Fibroblast of lung (primary cell): ENCODE data around the gene PER1. TPM values are rescaled to one million over a fixed set of nuclear protein-coding genes. Genes with fewer than 3 reads are reported as not detected.

Experiments used
- DNase-seq, 2 donors: peaks; one replicate each; pipeline versions ENCODE4 v3.0.0 to v3.0.0-alpha.2; 2010; ENCODE audit warnings: low read depth in 2 of 2
- H2AFZ ChIP-seq: 2 replicates; pipeline ENCODE4 v1.5.1; 2012; ENCODE audit warnings: low read length, control low read depth, inconsistent platforms
- H3K27ac ChIP-seq: 2 replicates; pipeline ENCODE4 v1.5.1; 2011; ENCODE audit warnings: low read length, control low read depth; ENCODE audit not compliant: insufficient read depth
- H3K27me3 ChIP-seq: 2 replicates; pipeline ENCODE4 v1.5.1; 2011; ENCODE audit warnings: mild to moderate bottlenecking, low read length; ENCODE audit not compliant: control insufficient read depth, insufficient read depth
- H3K36me3 ChIP-seq: 2 replicates; pipeline ENCODE4 v1.5.1; 2011; ENCODE audit warnings: low read length; ENCODE audit not compliant: control insufficient read depth, insufficient read depth
- H3K4me1 ChIP-seq: 2 replicates; pipeline ENCODE4 v1.5.1; 2011; ENCODE audit warnings: low read length; ENCODE audit not compliant: control insufficient read depth, insufficient read depth; ENCODE audit errors: extremely low read depth
- H3K4me2 ChIP-seq: 2 replicates; pipeline ENCODE4 v1.5.1; 2011; ENCODE audit warnings: low read length, control low read depth; ENCODE audit not compliant: insufficient read depth; ENCODE audit errors: extremely low read depth
- H3K4me3 ChIP-seq, 4 experiments: fragments of 200-600 bp in 1 of 4; sonication (generic) in 1 of 4; replicated peaks in 1 of 4; 2 replicates each; pipeline ENCODE4 v1.5.1; 2011 to 2016; ENCODE audit warnings: low read length in 4 of 4, low read depth in 3 of 4, mild to moderate bottlenecking in 3 of 4, control low read depth in 2 of 4, inconsistent platforms in 1 of 4, mixed read lengths in 1 of 4; ENCODE audit not compliant: insufficient read depth in 1 of 4; ENCODE audit errors: control extremely low read depth in 1 of 4
- H3K79me2 ChIP-seq: 2 replicates; pipeline ENCODE4 v1.5.1; 2012; ENCODE audit warnings: mild to moderate bottlenecking, low read length, inconsistent platforms; ENCODE audit not compliant: control insufficient read depth, insufficient read depth
- H3K9ac ChIP-seq: 2 replicates; pipeline ENCODE4 v1.5.1; 2011; ENCODE audit warnings: mild to moderate bottlenecking, low read length, control low read depth; ENCODE audit not compliant: insufficient read depth
- H3K9me3 ChIP-seq: 2 replicates; pipeline ENCODE4 v1.5.1; 2012; ENCODE audit warnings: low read depth, low read length; ENCODE audit not compliant: control insufficient read depth, insufficient read depth
- H4K20me1 ChIP-seq: 2 replicates; pipeline ENCODE4 v1.5.1; 2011; ENCODE audit warnings: low read length; ENCODE audit not compliant: control insufficient read depth, insufficient read depth; ENCODE audit errors: extremely low read depth
- CTCF ChIP-seq, 2 donors: IDR thresholded peaks in 1 of 2; conservative IDR thresholded peaks in 1 of 2; 1 replicate in 1 of 2; 2 replicates in 1 of 2; pipeline ENCODE4 v1.5.1; 2011 to 2012; ENCODE audit warnings: low read length in 2 of 2, control low read depth in 1 of 2, inconsistent platforms in 1 of 2, low read depth in 1 of 2, mild to moderate bottlenecking in 1 of 2
- EZH2 ChIP-seq: IDR thresholded peaks from 2 replicates; pipeline ENCODE4 v1.5.1; 2012; ENCODE audit warnings: low read length, control low read depth, mild to moderate bottlenecking; ENCODE audit errors: missing control alignments
- polyA plus RNA-seq, 2 donors: library from polyadenylated mRNA; depleted of rRNA in 1 of 2; stranded (reverse) in 1 of 2; unstranded in 1 of 2; fragments of >200 nt; gene quantifications; 2 replicates each; pipeline ENCODE4 v1.2.1, GENCODE V29; 2011 to 2012; ENCODE audit warnings: missing spikeins in 1 of 2
- total RNA-seq: library from RNA; depleted of rRNA; stranded (reverse); fragments of >200 nt; gene quantifications from 2 replicates; pipeline ENCODE4 v1.2.1, GENCODE V29; 2014

The PER1 gene
- total and polyA plus RNA-seq, 2 donors (not counting 1 experiment from before 2014, with no cell fraction given) = 2.5 to 6.9 TPM

GRCh38 chr17:8142887-8143580 is 9.2 kb downstream of the PER1 start:
- H3K9me3 ChIP-seq = no peaks in the 10 kb centered on the region
- no peak overlapping the region for H3K9ac ChIP-seq
- no peak overlapping the region for H3K4me2 ChIP-seq
- peaks cover 3% of the 10 kb centered on the region for H3K4me1 ChIP-seq
- no peak for DNase-seq
- H3K27me3 ChIP-seq = no peaks in the 10 kb centered on the region
- H3K36me3 ChIP-seq = peaks cover 35% of the 10 kb centered on the region
- no peak overlapping the region for H3K27ac ChIP-seq
- no peak overlapping the region for H2AFZ ChIP-seq
- no peaks in the 10 kb centered on the region for H4K20me1 ChIP-seq
- no peaks in the 10 kb centered on the region for H3K79me2 ChIP-seq
- TF ChIP-seq EZH2 (no peak), CTCF (conservative IDR thresholded peaks at IDR 0.05 in 1 of 2, IDR thresholded peaks at IDR 0.05 in 1 of 2; ENCODE audit: low read depth in 1 of 2, low read length in 2 of 2) (no peak)
- no peak overlapping the region for H3K4me3 ChIP-seq

GRCh38 chr17:8142158-8142886 is 9.9 kb downstream of the PER1 start:
- DNase-seq = no peak
- H3K9ac ChIP-seq = no peak overlapping the region
- no peaks in the 10 kb centered on the region for H3K79me2 ChIP-seq
- H3K27ac ChIP-seq = no peak overlapping the region
- no peaks in the 10 kb centered on the region for H4K20me1 ChIP-seq
- no peaks in the 10 kb centered on the region for H3K9me3 ChIP-seq
- H3K4me1 ChIP-seq = peaks cover 8% of the 10 kb centered on the region
- H3K4me2 ChIP-seq = no peak overlapping the region
- no peaks in the 10 kb centered on the region for H3K27me3 ChIP-seq
- peaks cover 29% of the 10 kb centered on the region for H3K36me3 ChIP-seq
- TF ChIP-seq CTCF (conservative IDR thresholded peaks at IDR 0.05 in 1 of 2, IDR thresholded peaks at IDR 0.05 in 1 of 2; ENCODE audit: low read depth in 1 of 2, low read length in 2 of 2) (no peak), EZH2 (no peak)
- no peak overlapping the region for H2AFZ ChIP-seq
- no peak overlapping the region for H3K4me3 ChIP-seq

GRCh38 chr17:8141741-8142140 is 10.5 kb downstream of the PER1 start:
- no peak for DNase-seq
- peaks cover 25% of the 10 kb centered on the region for H3K36me3 ChIP-seq
- no peaks in the 10 kb centered on the region for H3K27me3 ChIP-seq
- H3K79me2 ChIP-seq = no peaks in the 10 kb centered on the region
- H3K4me1 ChIP-seq = peaks cover 8% of the 10 kb centered on the region
- no peak overlapping the region for H2AFZ ChIP-seq
- no peak for TF ChIP-seq CTCF (conservative IDR thresholded peaks at IDR 0.05 in 1 of 2, IDR thresholded peaks at IDR 0.05 in 1 of 2; ENCODE audit: low read depth in 1 of 2, low read length in 2 of 2)
- TF ChIP-seq EZH2 = no peak
- no peak overlapping the region for H3K4me3 ChIP-seq
- H3K27ac ChIP-seq = no peak overlapping the region
- H3K9ac ChIP-seq = no peak overlapping the region
- H3K4me2 ChIP-seq = no peak overlapping the region
- no peaks in the 10 kb centered on the region for H4K20me1 ChIP-seq
- no peaks in the 10 kb centered on the region for H3K9me3 ChIP-seq
